Measurements from ENCODE around the gene ELAPOR1. TPM values are rescaled to one million over a fixed set of nuclear protein-coding genes. Genes with fewer than 3 reads are reported as not detected.

Gene ELAPOR1
- total RNA-seq, 1 donor from 2014 or later = 0.83 TPM

DNA sequence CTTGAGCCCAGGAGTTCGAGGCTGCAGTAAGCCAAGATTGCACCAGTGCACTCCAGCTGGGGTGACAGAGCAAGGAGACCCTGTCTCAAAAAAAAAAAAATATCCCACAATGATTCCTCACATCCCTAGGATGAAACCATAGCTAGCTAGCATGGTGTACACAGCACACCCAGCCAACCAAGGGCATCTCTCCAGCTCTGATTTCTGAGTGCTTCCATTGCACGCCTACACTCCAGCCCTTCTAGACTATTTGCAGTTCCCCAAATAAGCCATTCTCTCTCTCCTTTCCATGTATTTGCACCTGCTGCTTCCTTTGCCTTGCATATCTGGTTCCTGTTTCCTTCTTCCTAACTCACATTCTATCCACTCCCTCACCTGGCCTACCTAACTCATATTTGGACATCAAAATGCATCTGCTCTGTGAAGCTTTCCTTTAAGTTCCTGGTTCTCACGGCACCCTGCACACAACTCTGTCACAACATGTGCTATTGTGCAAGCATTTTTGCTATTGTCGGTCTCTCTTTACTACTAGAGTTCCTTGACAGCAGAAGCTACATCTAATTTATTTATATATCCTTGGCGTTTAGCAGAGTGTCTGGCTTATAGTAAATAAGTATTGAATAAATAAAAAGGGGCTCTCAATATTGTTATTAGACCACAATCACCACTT lies 2.4 kb upstream of the ELAPOR1 start:
- peaks cover 15% of the 10 kb centered on the region for H3K4me1 Mint-ChIP-seq (ENCODE audit: unreplicated experiment)
- no peaks in the 10 kb centered on the region for H3K9me3 Mint-ChIP-seq (ENCODE audit: unreplicated experiment)
- TF ChIP-seq, protein P1, sequence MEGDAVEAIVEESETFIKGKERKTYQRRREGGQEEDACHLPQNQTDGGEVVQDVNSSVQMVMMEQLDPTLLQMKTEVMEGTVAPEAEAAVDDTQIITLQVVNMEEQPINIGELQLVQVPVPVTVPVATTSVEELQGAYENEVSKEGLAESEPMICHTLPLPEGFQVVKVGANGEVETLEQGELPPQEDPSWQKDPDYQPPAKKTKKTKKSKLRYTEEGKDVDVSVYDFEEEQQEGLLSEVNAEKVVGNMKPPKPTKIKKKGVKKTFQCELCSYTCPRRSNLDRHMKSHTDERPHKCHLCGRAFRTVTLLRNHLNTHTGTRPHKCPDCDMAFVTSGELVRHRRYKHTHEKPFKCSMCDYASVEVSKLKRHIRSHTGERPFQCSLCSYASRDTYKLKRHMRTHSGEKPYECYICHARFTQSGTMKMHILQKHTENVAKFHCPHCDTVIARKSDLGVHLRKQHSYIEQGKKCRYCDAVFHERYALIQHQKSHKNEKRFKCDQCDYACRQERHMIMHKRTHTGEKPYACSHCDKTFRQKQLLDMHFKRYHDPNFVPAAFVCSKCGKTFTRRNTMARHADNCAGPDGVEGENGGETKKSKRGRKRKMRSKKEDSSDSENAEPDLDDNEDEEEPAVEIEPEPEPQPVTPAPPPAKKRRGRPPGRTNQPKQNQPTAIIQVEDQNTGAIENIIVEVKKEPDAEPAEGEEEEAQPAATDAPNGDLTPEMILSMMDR (IDR thresholded peaks at IDR 0.05) = no peak
- peaks cover 3% of the 10 kb centered on the region for H3K36me3 Mint-ChIP-seq (ENCODE audit: unreplicated experiment)
- peaks cover 56% of the 10 kb centered on the region for H3K27me3 Mint-ChIP-seq (ENCODE audit: unreplicated experiment)
- H3K27ac Mint-ChIP-seq (ENCODE audit: unreplicated experiment) = no peak overlapping the region
- H3K4me3 Mint-ChIP-seq (ENCODE audit: unreplicated experiment) = no peak overlapping the region
- no peak for DNase-seq (ENCODE audit: extremely low spot score, unreplicated experiment)

DNA sequence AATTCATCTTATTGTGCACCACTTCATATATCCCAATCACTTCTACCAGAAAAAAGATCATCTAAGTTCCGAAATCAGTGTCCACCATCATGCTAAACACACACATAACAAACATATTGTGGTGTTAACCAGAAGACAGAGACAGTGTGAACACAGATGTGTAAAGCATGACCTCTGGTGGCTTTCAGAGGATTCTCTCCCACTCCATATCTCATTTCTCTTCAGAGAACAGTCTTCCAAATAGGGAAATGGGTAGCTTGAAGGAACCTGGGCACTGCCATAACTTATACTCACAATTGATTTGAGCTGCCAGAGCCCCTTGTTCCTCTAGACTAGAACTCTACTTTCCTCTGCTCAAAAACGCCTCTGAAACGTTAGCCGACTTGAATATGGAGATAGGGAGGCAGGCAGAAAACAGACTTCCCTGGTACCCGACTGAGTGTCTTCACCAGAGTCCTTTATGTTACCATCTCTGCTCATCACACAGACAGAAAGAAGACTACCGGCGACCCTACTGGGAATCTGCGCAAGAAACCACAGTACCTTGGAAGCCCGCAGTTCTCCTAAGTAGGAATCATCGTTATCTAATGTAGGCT lies 1.8 kb upstream of the ELAPOR1 start:
- H3K27me3 Mint-ChIP-seq (ENCODE audit: unreplicated experiment) = peaks cover 57% of the 10 kb centered on the region
- no peaks in the 10 kb centered on the region for H3K9me3 Mint-ChIP-seq (ENCODE audit: unreplicated experiment)
- H3K4me1 Mint-ChIP-seq (ENCODE audit: unreplicated experiment) = peaks cover 15% of the 10 kb centered on the region
- peak overlapping the region; percentile 73 for H3K4me3 Mint-ChIP-seq (ENCODE audit: unreplicated experiment)
- H3K27ac Mint-ChIP-seq (ENCODE audit: unreplicated experiment) = peak overlapping the region; percentile 81
- DNase-seq (ENCODE audit: extremely low spot score, unreplicated experiment) = no peak
- H3K36me3 Mint-ChIP-seq (ENCODE audit: unreplicated experiment) = peaks cover 3% of the 10 kb centered on the region
- TF ChIP-seq, protein P1 (IDR thresholded peaks at IDR 0.05) = no peak

DNA sequence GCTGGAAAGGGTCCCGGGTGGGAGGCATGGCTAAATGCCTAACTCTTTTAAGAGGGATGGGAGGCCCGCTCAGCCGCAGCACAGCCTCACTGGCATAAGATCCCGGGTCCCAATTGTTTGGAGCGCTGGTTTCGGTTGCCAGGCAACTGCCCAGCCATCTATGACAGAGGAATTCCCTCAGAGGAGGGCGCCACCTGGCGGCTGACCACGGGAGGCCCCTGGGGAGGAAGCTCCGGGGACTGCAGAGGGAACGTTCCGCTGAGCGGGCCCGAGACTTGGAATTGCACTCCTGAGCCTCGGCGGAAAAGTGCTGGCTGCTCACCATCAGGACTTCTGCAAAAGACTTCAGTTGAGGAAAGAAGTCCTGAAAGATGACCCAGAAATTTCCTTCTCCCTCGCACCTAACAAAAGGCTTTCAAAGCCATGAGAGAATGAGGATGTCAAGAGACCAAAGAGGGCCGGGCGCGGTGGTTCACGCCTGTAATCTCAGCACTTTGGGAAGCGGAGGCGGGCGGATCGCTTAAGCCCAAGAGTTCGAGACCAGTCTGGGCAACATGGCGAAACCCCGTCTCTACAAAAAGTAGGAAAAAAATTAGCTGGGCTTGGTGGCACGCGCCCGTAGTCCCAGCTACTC lies 1.1 kb upstream of the ELAPOR1 start:
- peak; percentile 98 for DNase-seq (ENCODE audit: extremely low spot score, unreplicated experiment)
- Mint-ChIP-seq H3K4me1 (ENCODE audit: unreplicated experiment) (peaks cover 15% of the 10 kb centered on the region), H3K36me3 (ENCODE audit: unreplicated experiment) (peaks cover 3% of the 10 kb centered on the region), H3K9me3 (ENCODE audit: unreplicated experiment) (no peaks in the 10 kb centered on the region), H3K4me3 (ENCODE audit: unreplicated experiment) (peak overlapping the region; percentile 73), H3K27me3 (ENCODE audit: unreplicated experiment) (peaks cover 61% of the 10 kb centered on the region), H3K27ac (ENCODE audit: unreplicated experiment) (peak overlapping the region; percentile 81)
- TF ChIP-seq, protein P1 (IDR thresholded peaks at IDR 0.05) = peak; percentile 97

DNA sequence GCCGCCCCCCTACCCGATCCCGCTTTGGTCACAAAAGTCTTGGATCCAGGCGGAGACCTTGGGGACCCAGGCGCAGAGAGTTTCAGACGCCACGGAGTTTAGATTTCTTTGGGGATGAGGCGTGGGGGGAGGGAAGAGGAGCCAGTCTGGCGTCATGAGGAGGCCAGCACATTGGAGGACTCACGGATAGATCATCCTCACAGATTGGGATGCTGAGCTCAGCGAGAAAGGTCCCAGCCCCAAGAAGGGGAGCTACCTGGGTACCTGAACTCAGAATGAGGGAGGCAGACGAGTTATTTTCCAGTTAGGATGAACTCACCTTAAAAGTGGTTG lies 393 bp downstream of the ELAPOR1 start:
- no peak for DNase-seq (ENCODE audit: extremely low spot score, unreplicated experiment)
- no peak overlapping the region for H3K27ac Mint-ChIP-seq (ENCODE audit: unreplicated experiment)
- peaks cover 3% of the 10 kb centered on the region for H3K36me3 Mint-ChIP-seq (ENCODE audit: unreplicated experiment)
- peak overlapping the region; percentile 59 for H3K4me3 Mint-ChIP-seq (ENCODE audit: unreplicated experiment)
- H3K9me3 Mint-ChIP-seq (ENCODE audit: unreplicated experiment) = no peaks in the 10 kb centered on the region
- TF ChIP-seq, protein P1 (IDR thresholded peaks at IDR 0.05) = no peak
- H3K4me1 Mint-ChIP-seq (ENCODE audit: unreplicated experiment) = peaks cover 15% of the 10 kb centered on the region
- H3K27me3 Mint-ChIP-seq (ENCODE audit: unreplicated experiment) = peaks cover 68% of the 10 kb centered on the region

DNA sequence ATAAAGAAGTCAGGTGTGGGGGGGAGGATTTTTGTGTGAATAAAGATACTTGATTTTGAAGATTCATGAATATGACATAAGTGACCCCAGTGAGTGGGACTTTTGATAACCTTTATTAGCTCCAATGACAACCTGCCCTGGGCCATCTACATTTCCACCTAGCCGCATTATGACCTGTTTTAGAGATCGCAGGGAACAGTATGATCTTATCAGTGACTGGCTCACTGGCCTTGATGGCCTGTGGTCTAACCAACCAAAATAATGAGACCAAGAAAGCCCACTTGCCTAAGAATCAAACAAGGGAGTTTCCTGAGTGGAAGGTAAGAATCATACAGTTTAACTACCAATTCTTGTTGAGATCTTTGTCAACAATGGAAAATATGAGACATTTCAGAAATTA lies 1.8 kb downstream of the ELAPOR1 start:
- Mint-ChIP-seq H3K4me1 (ENCODE audit: unreplicated experiment) (peaks cover 15% of the 10 kb centered on the region), H3K4me3 (ENCODE audit: unreplicated experiment) (no peak overlapping the region), H3K27ac (ENCODE audit: unreplicated experiment) (no peak overlapping the region), H3K9me3 (ENCODE audit: unreplicated experiment) (no peaks in the 10 kb centered on the region), H3K27me3 (ENCODE audit: unreplicated experiment) (peaks cover 57% of the 10 kb centered on the region), H3K36me3 (ENCODE audit: unreplicated experiment) (peaks cover 3% of the 10 kb centered on the region)
- TF ChIP-seq, protein P1 (IDR thresholded peaks at IDR 0.05) = no peak
- DNase-seq (ENCODE audit: extremely low spot score, unreplicated experiment) = no peak
